DMS153 treated with DMSO at 0.1 percent for 48 hours (cell line): ENCODE results near the gene MMP21.

Experiments used
- DNase-seq: peaks from one replicate; lab custom pipeline; 2025; ENCODE audit not compliant: unreplicated experiment; lab: John Stamatoyannopoulos, UW

MMP21 gene

DNA sequence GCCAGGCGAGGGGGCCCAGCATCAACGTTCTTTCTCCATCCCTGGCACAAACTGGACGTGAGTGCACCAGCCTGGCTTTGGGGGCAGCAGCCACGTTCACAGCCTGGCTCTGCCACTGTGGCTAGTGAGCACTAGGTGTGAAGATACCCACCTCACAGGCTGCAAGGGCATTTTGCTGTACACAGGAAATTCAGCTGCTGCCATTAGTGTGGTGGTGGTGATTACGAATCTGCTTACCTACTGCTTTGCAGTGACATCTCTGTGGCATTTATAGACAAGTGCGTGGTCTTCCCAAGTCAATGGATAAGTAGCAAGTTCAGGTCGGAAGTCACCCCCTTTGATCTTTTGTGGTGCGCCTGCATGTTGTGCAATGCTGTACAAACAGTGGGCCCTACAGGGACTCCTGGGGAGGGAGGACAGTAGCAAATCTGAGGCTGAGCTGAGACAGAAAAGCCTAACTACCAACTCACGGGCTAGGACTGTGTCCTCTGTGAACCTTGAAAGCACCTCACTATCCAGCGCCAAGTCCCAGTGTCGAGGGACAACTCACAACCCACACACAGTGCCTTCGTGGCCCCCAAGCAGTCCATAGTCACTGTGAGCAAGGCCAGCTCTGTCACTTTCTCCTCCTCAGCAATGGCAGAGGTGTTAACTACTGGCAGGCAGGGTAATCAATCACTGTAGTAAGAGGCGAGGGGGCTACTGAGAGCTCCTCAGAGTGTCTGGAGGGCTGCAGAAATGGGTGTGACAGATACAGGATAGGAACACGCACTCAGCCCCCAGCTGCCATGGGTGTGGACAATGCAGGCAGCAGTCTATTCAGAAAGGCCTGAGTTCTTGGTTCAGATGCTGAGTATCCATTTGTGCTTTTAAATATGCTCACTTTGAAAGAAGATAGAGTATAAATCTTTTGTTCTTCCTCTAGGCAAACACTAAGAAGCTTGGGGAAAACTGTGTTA is 17.0 kb upstream of the MMP21 start:
- DNase-seq: no peak

- no peak for DNase-seq
These were observed 12.8 kb upstream of the MMP21 start for GRCh38 chr10:125788156-125789034.

DNA sequence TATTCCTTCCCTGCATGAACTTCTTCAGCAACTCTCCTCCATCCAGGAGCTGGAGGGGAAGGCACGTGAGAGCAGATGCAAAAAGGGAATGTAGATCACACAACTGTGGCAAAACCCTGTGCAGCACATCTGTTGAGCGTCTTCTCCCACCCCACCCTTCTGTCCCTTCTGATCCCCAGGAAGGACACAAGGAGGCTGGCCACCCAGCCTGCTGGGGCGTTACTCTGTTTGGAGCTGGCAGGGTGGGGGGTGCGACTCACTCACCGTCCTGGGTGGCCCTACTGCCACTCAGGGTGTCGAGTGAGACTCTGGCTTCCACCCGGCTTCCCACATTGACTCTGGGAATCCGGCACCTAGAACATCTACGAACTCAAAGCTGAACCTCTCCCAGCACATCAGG is 10.2 kb upstream of the MMP21 start:
- DNase-seq: no peak

DNA sequence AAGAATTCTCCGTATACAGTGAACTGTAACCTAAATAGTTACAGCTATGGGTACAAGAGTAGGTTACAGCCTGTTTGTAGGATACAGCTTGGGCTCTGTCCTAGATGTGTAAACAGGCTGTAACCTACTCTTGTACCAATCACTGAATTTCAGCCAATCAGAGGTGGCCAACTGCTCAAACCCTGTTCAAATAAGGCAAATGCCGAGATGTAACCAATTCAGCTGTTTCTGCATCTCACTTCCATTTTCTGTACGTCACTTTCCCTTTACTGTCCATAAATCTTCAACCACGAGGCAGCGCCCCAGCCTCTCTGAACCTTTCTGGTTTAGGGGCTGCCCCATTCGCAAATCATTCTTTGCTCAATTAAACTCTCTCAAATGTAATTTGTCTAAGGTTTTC is 8.3 kb upstream of the MMP21 start:
- no peak for DNase-seq

DNA sequence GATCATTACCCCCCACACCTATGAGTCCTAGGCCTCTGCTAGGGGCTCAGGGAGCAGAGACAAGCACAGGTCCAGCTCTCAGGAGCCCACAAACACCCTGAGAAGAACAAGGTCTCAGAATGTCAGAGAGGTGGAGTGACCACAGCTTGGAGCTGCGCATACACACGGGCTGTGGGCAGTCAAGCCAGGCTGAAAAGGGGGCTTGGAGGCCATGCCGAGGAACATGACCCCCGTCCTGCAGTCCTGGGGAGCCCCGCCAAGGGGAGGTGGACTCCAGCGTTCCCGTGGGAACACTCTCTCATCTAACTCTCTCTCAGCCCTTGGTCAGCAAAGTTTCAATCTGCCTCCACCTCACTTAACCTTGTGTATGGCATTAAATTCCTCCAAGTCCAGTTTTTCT is 7.8 kb upstream of the MMP21 start:
- no peak for DNase-seq

DNA sequence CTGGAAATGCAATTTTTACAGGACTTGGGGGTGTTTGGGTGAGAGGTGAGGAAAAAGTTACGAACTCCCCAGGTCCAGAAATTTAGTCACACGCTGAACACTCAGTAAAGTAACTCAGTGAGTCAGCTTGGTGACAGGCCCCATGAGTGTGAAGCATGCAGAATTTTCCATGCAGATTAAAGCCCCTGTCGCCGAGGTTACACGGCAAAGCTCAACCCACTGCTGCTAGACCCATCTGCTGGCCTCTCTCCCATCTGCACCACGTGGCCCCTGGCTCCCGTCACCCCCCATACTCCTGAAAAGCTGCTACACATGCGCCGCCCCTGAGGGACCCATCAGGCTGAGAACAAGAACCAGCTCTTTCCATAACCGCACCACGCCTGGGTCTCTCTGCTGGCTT is 7.0 kb upstream of the MMP21 start:
- DNase-seq: no peak

DNA sequence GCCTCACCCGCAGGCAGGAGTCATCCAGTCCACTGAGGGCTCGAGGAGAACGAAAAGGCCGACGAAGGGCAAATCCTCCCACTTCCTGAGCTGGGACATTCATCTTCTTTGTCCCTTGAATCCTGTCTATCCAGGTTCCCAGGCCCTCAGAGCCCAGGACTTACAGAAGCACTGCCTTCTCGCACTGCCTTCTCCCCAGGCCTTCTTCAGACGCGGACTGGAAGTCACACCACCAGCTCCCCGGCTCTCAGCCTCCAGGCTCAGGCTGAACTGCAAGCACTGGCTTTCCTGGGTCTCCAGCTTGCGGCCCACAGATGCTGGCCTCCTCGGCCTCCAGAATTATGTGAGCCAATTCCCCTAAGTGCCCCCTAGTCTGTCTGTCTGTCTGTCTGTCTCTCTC is 6.4 kb upstream of the MMP21 start:
- no peak for DNase-seq

- no peak for DNase-seq
These were observed 5.8 kb upstream of the MMP21 start for GRCh38 chr10:125781374-125781773.

DNA sequence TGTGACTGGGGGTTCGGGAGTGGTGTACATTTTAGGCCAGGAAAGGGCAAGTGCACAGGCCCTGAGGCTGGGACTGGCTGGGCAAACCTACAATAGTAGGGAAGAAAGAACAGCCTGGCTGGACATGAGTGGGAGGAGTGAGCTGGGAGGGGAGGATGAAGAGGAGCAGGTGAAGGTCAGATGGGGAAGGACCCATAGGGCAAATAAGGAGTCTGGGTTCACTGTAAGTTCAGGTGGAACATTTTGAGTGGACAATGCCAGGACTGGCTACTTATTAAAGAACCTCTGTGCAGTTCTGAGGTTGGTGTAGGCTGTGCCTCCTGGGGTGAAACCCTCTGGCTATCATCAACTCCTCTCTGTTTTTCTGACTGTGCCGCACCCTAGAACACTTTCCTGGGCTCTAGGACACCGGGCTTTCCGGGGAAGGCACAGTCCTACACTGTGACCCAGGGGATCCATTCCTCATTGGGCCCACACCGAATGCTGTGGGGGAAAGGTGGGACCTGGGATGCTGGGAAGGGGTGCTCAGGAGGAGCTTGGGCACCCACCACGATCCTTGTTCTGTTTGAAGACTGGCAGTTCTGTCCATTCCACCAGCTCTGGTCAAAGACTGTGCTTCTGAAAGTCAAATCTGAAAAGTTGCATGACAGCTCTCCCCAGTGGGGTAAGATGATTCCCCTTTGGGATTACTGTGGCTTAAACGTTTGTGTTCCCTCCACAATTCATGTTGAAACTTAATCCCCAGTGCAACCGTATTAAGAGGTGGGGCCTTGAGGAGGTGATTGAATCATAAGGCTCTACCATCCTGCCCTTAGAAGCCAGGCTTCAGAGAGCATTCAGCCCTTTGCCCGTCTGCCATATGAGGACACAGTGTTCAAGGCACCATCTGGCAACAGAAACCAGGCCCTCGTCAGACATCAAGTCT is 4.0 kb upstream of the MMP21 start:
- DNase-seq: no peak

DNA sequence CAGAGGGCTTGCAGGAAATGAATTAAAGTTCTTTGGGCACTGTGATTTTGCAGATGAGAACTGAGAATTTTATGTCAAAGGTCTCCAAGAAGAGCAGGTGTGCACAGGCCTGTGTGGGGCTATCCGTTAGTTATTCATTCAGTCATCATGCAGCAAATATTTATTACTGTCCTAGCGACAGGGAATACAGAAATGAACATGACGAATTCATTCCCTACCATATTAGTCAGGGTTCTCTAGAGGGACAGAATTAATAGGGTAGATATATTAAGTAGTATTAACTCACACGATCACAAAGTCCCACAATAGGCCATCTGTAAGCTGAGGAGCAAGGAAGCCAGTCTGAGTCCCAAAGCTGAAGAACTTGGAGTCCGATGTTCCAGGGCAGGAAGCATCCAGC is 2.9 kb upstream of the MMP21 start:
- DNase-seq: no peak

GRCh38 chr10:125777806-125778205 is 2.2 kb upstream of the MMP21 start:
- no peak for DNase-seq

DNA sequence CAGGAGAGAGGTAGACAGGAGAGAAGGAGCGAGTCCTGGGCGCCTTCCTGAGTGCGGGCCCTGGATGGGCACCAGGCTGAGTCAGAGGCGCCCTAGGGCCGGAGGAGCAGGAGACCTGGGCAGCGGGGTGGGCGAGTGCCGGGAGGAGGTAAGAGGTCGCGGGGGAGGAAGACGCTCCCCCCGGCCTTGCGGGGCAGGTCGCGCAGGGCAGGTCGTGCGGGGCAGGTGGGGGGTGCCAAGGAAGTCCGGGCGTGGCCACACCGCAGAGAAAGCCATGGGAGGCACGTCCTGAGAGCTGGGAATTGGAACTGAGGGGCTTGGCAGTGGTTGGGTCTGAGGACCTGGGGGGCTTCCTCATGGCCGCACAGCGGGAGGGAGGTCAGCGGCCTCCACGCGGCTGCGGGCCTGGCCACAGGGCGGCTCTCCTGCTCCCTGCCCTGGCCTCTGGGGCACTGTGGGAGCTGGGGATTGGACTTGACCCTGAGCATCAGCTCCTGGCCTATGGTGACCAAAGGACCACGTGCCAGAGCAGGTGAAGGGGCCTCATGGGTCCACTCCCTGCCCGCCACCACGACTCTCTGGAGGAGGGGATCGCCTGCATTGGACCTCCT is 935 bp downstream of the MMP21 start:
- DNase-seq: no peak

DNA sequence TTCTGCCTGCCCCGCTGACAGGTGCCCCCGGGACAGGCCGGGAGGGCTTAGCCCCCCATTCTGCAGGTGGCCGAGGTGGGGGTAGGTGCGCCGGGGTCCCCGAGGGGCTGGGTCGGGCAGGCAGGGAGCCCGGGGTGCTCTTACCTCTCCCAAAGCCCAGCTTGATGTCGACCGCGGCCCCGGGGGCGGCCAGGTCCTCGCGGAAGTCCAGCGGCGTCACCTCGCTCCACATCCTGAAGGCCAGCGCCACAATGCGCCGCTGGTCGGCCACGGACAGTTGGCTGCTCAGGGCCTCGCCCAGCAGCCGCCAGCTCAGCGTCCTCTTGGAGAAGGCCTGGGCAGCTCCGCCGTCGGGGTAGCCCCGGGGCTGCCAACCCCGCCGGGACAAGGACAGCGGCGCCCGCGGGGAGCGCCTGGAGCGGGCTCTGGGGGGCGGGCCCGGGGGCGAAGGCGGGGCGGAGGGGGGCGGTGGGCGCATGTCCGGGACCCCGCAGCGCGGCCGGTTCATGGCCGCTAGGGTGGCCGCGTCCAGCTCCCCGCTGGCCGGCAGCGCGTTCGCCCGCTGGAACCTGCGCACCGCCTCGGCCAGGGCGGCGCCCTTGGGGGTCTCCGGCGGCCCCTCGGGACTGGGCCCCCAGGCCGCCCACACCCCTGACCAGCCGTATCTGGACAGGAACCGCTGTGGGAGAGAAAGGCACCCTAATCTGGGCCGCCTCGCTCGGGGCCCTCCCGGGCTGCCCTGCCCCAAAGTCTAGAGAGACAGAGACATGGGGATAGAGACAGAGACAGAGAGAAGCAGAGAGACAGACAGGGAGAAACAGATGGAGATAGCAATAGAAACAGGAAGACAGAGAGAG is 1.7 kb downstream of the MMP21 start:
- DNase-seq: no peak

- no peak for DNase-seq
These were observed 2.8 kb downstream of the MMP21 start for GRCh38 chr10:125772864-125773180.

DNA sequence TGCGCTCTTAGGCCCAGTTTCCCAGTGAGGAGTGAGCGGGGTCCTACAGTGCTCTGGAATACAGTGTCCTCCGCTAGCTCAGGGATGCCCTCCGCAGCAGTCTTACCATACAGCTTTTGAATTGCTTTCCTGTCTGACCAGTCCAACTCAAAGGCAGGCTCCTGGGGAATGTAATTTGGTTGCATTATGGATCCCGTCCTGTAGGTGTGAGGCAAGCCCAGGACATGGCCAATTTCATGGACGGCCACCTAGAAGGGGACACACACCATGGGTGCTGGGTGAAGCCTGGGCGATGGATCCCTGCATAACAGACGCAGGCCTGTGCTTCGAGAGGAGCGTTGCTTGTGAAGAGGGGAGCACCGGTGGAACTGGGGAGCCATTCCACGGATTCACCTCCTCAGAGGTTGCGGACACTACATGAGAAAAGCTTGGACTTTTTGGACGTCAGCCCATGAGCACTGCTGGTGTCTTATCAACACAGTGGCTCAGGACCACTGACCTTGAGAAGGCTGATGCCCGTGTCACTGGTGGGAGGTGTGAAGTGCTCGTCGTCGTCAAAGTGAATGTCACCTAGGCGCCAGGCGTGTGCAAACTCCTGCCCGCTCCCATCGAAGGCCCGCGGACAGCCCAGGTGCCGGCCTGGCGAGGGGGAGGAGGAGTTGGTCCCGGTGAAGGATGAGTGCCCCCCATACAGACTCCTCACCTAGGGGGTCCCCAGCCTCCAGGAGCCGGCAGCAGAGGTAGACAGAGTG is 3.3 kb downstream of the MMP21 start:
- DNase-seq: no peak

DNA sequence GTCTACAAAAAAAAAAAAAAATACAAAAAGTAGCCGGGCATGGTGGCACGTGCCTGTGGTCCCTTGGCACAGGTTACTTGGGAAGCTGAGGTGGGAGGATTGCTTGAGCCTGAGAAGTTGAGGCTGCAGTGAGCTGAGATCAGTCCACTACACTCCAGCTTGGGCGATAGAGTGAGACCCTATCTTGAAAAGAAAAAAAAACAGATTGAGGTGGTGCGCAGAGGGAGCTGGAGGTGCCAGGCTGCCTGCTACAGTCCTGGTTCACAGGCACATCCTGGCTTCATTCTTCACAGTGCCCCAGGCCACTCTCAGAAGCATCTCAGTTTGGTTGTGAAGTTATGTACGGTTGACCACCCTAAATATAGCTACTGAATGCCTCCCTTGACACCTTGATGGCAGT is 4.8 kb downstream of the MMP21 start:
- DNase-seq: no peak

DNA sequence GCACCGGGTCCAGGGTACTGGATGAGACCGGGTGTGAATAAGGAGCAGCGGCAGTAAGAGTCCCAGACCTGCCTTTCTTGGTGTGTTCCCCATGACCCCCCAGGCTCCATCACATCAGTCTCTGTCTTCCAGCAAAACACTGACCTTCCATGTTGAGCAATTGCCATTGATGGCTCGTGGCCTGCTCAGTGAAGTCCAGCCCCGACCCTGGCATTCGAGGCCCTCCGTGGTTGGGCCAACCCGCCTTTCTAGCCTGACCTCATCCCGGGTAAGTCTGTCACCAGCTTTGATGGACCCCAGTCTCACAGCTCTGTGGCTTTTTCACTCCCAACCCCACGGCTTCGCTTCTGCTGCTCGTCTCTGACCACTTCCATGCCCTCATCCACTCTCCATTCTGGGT is 6.4 kb downstream of the MMP21 start:
- DNase-seq: no peak

- DNase-seq: no peak
These were observed 7.3 kb downstream of the MMP21 start for GRCh38 chr10:125768219-125768855.

- DNase-seq: no peak
These were observed 9.1 kb downstream of the MMP21 start for GRCh38 chr10:125766511-125766910.
